HG03095 (cell line): ENCODE data around the gene BST1.

Experiments
- ATAC-seq: cut with Tn5 transposase; IDR thresholded peaks from one replicate; pipeline ENCODE4 v1.9.1; 2021; ENCODE audit warnings: moderate library complexity; ENCODE audit not compliant: unreplicated experiment

The BST1 gene

DNA sequence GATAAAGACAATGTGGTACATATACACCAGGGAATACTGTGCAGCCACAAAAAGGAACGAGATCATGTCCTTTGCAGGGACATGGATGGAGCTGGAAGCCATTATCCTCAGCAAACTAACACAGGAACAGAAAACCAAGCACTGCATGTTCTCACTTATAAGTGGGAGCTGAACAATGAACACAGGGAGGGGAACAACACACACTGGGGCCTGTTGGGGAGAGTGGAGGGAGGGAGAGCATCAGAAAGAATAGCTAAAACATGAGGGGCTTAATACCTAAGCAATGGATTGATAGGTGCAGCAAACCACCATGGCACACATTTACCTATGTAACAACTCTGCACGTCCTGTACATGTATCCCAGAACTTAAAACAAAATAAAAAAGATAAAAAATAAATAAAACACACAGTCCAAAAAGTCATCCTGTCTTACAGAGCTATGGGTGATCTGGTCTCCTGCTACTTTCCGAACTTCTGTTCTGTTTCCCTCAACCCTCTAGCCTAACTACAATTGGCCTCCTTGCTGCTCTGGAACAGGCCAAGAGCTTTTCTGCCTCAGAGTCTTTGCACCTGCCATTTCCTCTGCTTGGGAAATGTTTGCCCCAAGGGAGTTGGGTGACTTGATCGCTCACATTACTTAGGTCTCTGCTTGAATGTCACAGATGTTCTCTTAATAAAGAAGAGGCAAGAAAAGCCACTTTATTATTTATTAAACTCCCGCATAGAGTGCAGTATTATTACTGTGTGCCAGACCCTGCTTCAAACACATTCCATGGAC lies 74.2 kb downstream of the BST1 start:
- ATAC-seq: no peak

DNA sequence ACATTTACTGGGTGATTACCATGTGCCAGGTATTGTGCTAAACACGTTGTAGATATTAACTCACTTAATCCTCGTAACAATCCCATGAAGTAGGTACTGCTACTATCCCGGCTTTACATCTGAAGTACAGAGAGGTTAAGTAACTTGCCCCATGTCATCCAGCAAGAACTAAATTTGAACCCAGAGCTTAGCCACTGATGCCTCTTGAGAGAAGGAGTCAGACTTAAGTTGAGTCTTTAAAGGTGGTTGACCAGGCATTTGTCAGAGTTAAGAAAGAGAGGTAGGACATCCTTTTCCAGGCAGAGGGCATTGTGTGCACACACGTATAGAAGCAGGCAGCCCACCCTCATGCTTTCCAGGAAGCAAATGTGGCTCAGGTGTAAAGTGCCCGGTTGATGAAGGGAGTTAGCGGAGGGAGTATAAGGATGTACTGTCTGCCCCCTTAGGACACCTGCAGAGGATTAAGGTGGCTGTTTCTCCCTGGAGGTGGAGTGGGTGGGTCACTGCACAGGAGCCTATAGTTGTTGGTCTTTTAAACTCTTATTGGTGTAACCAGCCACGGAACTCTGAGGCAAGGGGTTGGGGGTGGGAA lies 74.9 kb downstream of the BST1 start:
- ATAC-seq: no peak

DNA sequence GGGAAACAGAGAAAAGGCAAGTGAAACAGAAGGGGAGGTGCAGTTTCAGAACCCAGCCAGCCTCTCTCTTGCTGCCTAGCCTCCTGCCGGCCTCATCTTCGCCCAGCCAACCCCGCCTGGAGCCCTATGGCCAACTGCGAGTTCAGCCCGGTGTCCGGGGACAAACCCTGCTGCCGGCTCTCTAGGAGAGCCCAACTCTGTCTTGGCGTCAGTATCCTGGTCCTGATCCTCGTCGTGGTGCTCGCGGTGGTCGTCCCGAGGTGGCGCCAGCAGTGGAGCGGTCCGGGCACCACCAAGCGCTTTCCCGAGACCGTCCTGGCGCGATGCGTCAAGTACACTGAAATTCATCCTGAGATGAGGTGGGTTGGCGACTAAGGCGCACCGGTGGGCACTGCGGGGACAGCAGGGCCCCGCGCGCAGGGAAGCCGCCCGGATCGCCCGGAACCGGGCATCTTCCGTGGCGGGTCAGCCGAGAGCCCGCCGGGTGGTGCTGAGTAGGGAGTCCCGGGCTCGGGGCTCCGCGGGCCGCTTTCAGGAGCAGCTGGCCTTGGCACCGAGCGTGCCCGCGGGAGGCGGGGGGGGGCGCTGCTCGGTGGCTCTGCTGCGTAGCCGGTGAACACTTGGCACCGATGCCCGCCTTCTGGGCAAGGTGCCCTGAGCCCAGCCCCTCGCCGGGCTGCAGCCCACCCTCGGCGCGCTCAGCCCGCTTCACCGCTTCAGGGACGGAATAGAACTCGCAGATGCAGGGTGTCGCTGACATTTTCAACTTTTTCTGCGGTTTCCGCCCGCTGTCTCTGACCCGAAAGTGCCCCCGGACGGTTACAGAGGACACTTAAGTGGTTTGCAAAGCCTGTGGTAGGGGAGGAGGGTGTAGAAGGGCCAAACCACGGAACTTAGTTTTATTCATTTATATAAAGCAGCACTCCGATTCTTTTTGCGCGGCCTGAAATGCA lies 75.7 kb downstream of the BST1 start, which contains the start of gene CD38:
Gene CD38, plus strand, starts transcription at position 40 of the 953 bp plus-strand sequence. Its CDS starts 87 bp downstream, at position 127.
- ATAC-seq: peak; percentile 71

DNA sequence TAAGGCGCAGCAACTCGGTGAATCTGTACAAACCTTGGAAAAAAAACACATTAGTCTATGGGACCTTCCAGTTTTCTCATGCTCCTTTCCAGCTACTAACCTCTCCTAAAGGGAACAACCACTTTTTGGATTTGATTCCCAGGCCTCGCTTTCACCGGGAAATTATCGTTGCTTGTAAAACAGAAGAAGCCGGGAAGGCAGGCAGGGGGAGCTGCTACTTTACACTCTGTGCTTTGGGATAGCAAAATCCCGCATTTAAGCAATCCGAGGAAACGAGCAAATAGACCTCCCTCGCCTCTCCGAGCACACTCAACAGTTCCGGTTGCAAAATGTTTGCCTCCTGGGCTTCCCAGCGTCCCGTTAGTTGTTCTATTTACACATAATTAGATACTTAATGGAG lies 76.4 kb downstream of the BST1 start:
- ATAC-seq: no peak

DNA sequence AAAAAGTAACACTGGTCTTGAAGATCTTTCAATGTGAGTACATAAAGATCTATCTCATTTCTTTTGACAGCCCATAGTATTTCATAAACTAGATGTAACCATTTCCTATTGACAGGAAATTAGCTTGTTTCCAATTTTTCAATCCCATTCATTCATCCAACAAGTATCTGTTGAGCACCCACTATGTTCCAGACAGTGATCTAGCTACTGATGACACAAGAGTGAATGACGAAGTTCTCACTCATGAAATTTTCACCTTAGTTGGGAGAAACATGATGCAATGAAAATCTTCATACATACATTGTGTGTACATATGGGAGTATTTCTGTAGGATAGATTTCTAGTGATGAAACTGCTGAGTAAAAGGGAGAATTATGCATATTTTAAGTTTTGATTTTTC lies 76.9 kb downstream of the BST1 start:
- no peak for ATAC-seq

DNA sequence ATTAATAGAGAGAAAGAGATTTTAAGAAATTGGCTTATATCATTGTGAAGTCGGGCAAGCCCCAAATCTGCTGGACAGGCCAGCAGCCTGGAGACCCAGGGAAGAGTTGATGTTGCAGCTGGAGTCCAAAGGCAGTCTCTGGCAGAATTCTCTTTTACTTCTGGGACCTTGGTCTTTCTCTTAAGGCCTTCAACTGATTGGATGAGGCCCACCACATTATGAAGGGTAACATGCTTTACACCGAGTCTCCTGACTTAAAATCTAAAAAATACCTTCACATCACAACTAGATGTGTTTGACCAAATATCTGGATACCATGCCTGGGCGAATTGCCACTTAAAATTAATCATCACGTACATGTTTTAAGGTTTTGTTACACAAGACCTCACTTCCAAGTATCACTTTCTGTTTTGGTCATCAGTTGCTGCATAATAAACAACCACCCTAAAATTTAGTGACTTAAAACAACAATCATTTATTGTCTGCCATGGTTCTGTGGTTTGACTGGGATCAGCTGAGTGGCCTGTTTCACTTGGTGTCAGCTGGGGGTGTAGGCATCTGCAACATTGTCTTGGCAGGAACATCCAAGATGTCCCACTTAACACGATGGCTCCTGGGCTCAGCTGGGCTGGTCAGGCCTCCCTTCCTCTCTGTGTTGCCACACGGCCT lies 78.7 kb downstream of the BST1 start:
- ATAC-seq: peak; percentile 18
